ENCODE measurements around the gene PHF21B.

The PHF21B gene

DNA sequence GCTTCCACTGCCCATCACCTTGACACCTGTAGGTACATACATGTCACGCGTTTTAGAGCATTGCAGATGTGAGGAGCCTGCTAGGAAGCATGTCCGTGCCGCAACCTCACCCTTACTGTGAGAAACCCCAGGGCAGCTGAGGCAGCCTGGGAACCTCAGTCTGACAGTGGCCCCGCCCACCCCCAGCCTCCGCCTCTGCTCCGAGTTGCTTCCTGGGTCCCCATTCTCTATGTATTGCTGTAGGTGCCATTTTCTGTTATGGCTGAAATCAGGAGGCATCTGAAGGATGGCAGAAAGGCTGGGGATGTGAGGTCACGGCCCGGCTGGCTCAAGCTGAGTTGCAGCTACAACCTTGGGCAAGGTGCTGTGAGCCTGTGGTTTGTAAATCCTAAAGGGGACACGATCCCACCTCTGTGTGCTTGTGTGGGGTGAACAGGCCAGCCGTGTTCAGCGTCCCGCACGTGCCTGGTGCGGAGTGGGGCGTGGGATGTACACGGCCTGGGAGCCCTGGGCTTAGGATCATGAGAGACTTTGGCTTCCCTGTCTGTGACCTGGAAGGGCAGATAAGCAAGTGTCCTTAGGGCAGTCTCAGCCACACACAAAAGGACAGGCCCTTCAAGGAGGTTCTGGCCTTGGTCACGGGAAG, 102.7 kb downstream of the PHF21B start:
- Histone ChIP-seq H3K36me3 (ENCODE audit: control insufficient read depth in 2 of 2, insufficient read depth in 1 of 2, low read length in 2 of 2) (no peaks in the 10 kb centered on the region), H3K4me1 (ENCODE audit: control insufficient read depth, insufficient read depth, low read length) (no peaks in the 10 kb centered on the region), H3K27ac (ENCODE audit: extremely low read depth, low read depth, low read length) (no peak overlapping the region), H3K4me3 (ENCODE audit: low read depth, low read length) (no peak overlapping the region), H3K9me3 (ENCODE audit: control insufficient read depth, insufficient read depth, low read depth, low read length) (no peaks in the 10 kb centered on the region)
- TF ChIP-seq TCF7L2 (IDR thresholded peaks at IDR 0.05; ENCODE audit: borderline replicate concordance, low read depth, low read length) (no peak), ZNF529 (tag by site-specific recombination; IDR thresholded peaks at IDR 0.05; ENCODE audit: insufficient replicate concordance) (no peak), ZNF837 (tag by site-specific recombination; IDR thresholded peaks at IDR 0.05) (no peak), YY2 (tag by site-specific recombination; IDR thresholded peaks at IDR 0.05) (no peak), ZNF174 (tag by site-specific recombination; IDR thresholded peaks at IDR 0.05) (no peak), ZNF138 (tag by site-specific recombination; IDR thresholded peaks at IDR 0.05; ENCODE audit: borderline replicate concordance) (no peak), PRDM1 (tag by site-specific recombination; IDR thresholded peaks at IDR 0.05) (no peak), ZNF677 (tag by site-specific recombination; IDR thresholded peaks at IDR 0.05) (no peak), ZNF521 (tag by site-specific recombination; IDR thresholded peaks at IDR 0.05) (no peak)
- TF ChIP-seq, protein P1, sequence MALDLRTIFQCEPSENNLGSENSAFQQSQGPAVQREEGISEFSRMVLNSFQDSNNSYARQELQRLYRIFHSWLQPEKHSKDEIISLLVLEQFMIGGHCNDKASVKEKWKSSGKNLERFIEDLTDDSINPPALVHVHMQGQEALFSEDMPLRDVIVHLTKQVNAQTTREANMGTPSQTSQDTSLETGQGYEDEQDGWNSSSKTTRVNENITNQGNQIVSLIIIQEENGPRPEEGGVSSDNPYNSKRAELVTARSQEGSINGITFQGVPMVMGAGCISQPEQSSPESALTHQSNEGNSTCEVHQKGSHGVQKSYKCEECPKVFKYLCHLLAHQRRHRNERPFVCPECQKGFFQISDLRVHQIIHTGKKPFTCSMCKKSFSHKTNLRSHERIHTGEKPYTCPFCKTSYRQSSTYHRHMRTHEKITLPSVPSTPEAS (tag by site-specific recombination; IDR thresholded peaks at IDR 0.05) = no peak
- CTCF ChIA-PET = interaction anchor here (0.6 to 1.4 kb wide), 2 partner anchors 9 to 10 kb away, joined by 3 to 4 read pairs; no protein-coding TSS in a partner anchor
- POLR2A ChIA-PET = no interaction called here

DNA sequence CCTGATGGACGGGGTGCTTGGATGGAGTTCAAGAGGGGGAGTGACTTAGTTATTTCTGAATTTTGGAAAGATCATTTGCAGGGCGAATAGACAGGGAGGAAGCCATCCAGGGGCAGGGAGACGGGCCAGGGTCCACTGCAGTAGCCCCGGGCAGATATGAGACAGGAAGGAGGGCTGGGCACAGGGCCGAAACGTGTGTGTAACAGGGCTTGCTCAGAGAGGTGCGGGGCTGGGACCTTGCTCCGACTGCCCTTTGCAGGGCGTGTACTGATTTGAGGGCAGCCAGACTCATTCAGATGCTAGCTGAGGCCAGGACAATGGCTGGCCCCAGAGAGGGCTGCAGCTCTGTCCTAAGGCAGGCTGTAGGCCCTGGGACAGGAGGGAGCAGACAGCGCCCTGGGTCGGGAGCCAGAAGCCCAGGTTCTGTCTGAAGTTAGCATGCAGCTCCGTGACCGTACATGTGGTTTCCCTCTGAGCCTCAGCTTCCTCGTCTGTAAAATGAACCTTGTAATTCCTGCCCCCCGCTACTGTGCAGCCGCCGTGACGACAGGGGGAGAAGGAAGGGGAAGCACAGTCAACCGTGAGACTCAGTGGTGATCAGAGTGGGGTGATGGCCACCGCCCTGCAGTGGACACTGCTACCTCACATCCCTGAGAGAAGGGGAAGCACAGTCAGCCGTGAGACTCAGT, 103.4 kb downstream of the PHF21B start:
- TF ChIP-seq, protein P2, sequence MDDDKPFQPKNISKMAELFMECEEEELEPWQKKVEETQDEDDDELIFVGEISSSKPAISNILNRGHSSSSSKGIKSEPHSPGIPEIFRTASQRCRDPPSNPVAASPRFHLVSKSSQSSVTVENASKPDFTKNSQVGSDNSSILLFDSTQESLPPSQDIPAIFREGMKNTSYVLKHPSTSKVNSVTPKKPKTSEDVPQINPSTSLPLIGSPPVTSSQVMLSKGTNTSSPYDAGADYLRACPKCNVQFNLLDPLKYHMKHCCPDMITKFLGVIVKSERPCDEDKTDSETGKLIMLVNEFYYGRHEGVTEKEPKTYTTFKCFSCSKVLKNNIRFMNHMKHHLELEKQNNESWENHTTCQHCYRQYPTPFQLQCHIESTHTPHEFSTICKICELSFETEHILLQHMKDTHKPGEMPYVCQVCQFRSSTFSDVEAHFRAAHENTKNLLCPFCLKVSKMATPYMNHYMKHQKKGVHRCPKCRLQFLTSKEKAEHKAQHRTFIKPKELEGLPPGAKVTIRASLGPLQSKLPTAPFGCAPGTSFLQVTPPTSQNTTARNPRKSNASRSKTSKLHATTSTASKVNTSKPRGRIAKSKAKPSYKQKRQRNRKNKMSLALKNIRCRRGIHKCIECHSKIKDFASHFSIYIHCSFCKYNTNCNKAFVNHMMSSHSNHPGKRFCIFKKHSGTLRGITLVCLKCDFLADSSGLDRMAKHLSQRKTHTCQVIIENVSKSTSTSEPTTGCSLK (tag by site-specific recombination; IDR thresholded peaks at IDR 0.05) = no peak
- TF ChIP-seq ZNF529 (tag by site-specific recombination; IDR thresholded peaks at IDR 0.05; ENCODE audit: insufficient replicate concordance) (no peak), ZNF513 (tag by site-specific recombination; IDR thresholded peaks at IDR 0.05) (no peak), HIC1 (tag by site-specific recombination; IDR thresholded peaks at IDR 0.05) (no peak), ZNF280D (tag by site-specific recombination; IDR thresholded peaks at IDR 0.05) (no peak), ZSCAN18 (tag by site-specific recombination; IDR thresholded peaks at IDR 0.05) (no peak), GFI1B (tag by site-specific recombination; IDR thresholded peaks at IDR 0.05) (no peak), ZNF629 (tag by site-specific recombination; IDR thresholded peaks at IDR 0.05) (no peak), KLF17 (tag by site-specific recombination; IDR thresholded peaks at IDR 0.05) (no peak), ZBTB1 (tag by site-specific recombination; IDR thresholded peaks at IDR 0.05) (no peak), KLF9 (tag by site-specific recombination; IDR thresholded peaks at IDR 0.05; ENCODE audit: low read depth) (no peak)
- no peaks in the 10 kb centered on the region for H3K36me3 ChIP-seq (ENCODE audit: control insufficient read depth in 2 of 2, insufficient read depth in 1 of 2, low read length in 2 of 2)
- no peak overlapping the region for H3K4me3 ChIP-seq (ENCODE audit: low read depth, low read length)
- CTCF ChIA-PET = no interaction called here
- no peaks in the 10 kb centered on the region for H3K9me3 ChIP-seq (ENCODE audit: control insufficient read depth, insufficient read depth, low read depth, low read length)
- POLR2A ChIA-PET = no interaction called here
- no peaks in the 10 kb centered on the region for H3K4me1 ChIP-seq (ENCODE audit: control insufficient read depth, insufficient read depth, low read length)
- no peak overlapping the region for H3K27ac ChIP-seq (ENCODE audit: extremely low read depth, low read depth, low read length)

Measured in HEK293 (cell line).